ENCODE data around the gene CYP1A1.

- TF ChIP-seq CTCF (IDR thresholded peaks at IDR 0.05; ENCODE audit: low read depth, low read length, missing input control) (no peak), REST (IDR thresholded peaks at IDR 0.05) (no peak), MAX (IDR thresholded peaks at IDR 0.05) (no peak), RAD21 (IDR thresholded peaks at IDR 0.05) (no peak), YY1 (IDR thresholded peaks at IDR 0.05) (no peak), HNF4A (conservative IDR thresholded peaks at IDR 0.05) (no peak)
Observed at GRCh38 chr15:74692327-74692726, 33.0 kb downstream of the CYP1A1 start.
